Activated T-cell treated with anti-CD3 and anti-CD28 coated beads, Interleukin-2, amount 50 U/mL, for 24 hours (primary cell): ENCODE data around the gene PATJ.
"Not testable (repeated sequence)": the region's sequence is repeated elsewhere in the genome, so short reads cannot be mapped to it uniquely, and the experiment has no call there.

Experiments
- DNase-seq: peaks from one replicate; pipeline ENCODE4 v3.0.0-alpha.2; 2020
- H3K27ac Mint-ChIP-seq: 2 replicates; pipeline ENCODE4 v1.8.0; 2020; ENCODE audit warnings: mild to moderate bottlenecking, mixed read lengths
- H3K27me3 Mint-ChIP-seq: 2 replicates; pipeline ENCODE4 v1.8.0; 2020; ENCODE audit warnings: mixed read lengths
- H3K36me3 Mint-ChIP-seq: 2 replicates; pipeline ENCODE4 v1.8.0; 2020; ENCODE audit warnings: low read depth, mixed read lengths
- H3K4me1 Mint-ChIP-seq: 2 replicates; pipeline ENCODE4 v1.8.0; 2020; ENCODE audit warnings: low read depth, mixed read lengths
- H3K4me3 Mint-ChIP-seq: 2 replicates; pipeline ENCODE4 v1.8.0; 2020; ENCODE audit warnings: mild to moderate bottlenecking, moderate library complexity, mixed read lengths
- H3K9me3 Mint-ChIP-seq: 2 replicates; pipeline ENCODE4 v1.8.0; 2020; ENCODE audit warnings: mixed read lengths

Gene PATJ

DNA sequence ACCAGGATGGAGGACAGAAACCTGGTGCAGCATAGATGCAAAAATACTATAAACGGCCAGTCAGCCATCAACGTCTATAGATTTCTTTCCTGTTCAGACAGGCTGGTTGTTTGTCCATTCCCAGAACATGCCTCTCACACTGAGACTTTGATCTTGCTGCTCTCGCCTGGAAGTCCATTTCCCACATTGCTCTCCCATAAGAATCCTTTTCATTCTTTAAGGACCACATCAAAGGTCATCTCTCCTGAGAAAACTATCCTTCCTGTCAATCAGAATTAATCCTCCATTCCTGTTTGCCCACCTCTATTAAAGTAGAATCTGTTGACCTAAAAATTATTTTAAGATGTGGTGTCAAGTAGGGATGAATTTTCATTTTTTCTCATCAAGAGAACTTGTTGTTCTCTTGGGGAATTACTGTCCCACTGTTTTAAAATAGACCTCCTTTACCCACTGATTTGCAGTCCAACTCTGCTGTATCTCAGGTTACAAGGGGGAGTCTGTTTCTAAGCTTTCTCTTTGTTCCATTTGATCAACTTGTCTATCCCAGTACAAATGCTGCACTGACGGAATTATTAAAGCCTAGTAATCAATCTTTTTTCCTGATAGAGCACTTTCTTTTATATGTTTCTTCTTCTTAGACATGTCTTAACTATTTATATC is 172.7 kb downstream of the PATJ start:
- H3K27ac Mint-ChIP-seq: no peak overlapping the region
- H3K4me1 Mint-ChIP-seq: no peaks in the 10 kb centered on the region
- H3K36me3 Mint-ChIP-seq: peaks cover 47% of the 10 kb centered on the region
- no peak overlapping the region for H3K4me3 Mint-ChIP-seq
- DNase-seq: no peak
- H3K27me3 Mint-ChIP-seq: no peaks in the 10 kb centered on the region
- H3K9me3 Mint-ChIP-seq: no peaks in the 10 kb centered on the region

- Mint-ChIP-seq H3K4me1 (no peaks in the 10 kb centered on the region), H3K27me3 (no peaks in the 10 kb centered on the region), H3K27ac (no peak overlapping the region), H3K9me3 (peaks cover 3% of the 10 kb centered on the region), H3K4me3 (no peak overlapping the region), H3K36me3 (peaks cover 38% of the 10 kb centered on the region)
- no peak for DNase-seq
Measured at GRCh38 chr1:61921435-61921834, 179.2 kb downstream of the PATJ start.

DNA sequence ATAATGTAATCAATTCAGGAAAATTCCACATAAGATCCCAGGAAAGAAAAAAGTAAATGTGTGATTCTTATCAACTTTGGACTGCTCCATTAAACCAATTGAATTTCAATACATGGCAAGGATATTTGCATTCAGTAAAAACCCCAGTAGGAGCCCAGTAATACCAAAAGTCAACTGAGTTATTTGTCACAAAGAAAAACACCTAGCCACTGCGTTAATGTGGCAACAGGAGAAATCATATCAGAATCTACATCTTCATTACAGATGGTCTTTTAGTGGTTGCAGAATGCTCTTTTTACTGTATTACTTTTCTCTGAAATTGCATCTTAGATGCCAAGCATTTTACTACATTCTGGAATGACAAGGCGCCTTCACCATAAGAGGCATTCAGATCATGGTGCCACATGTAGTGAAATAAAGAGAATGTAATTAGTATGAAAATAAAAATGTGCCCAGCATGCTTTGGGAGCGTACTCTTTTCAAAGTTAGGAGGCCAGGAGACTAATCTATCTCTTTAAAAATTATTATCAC is 180.7 kb downstream of the PATJ start:
- H3K36me3 Mint-ChIP-seq: peaks cover 30% of the 10 kb centered on the region
- no peak for DNase-seq
- no peak overlapping the region for H3K4me3 Mint-ChIP-seq
- peaks cover 3% of the 10 kb centered on the region for H3K9me3 Mint-ChIP-seq
- no peaks in the 10 kb centered on the region for H3K4me1 Mint-ChIP-seq
- no peaks in the 10 kb centered on the region for H3K27me3 Mint-ChIP-seq
- H3K27ac Mint-ChIP-seq: no peak overlapping the region

- no peak overlapping the region for H3K4me3 Mint-ChIP-seq
- peaks cover 37% of the 10 kb centered on the region for H3K36me3 Mint-ChIP-seq
- H3K4me1 Mint-ChIP-seq: no peaks in the 10 kb centered on the region
- no peaks in the 10 kb centered on the region for H3K27me3 Mint-ChIP-seq
- DNase-seq: no peak
- no peak overlapping the region for H3K27ac Mint-ChIP-seq
- H3K9me3 Mint-ChIP-seq: no peaks in the 10 kb centered on the region
Measured at GRCh38 chr1:61925591-61926298, 183.5 kb downstream of the PATJ start.

- Mint-ChIP-seq H3K27ac (no peak overlapping the region), H3K36me3 (peaks cover 33% of the 10 kb centered on the region), H3K4me3 (no peak overlapping the region), H3K4me1 (no peaks in the 10 kb centered on the region), H3K27me3 (no peaks in the 10 kb centered on the region), H3K9me3 (no peaks in the 10 kb centered on the region)
- no peak for DNase-seq
Measured at GRCh38 chr1:61926597-61926996, 184.3 kb downstream of the PATJ start.

- no peak overlapping the region for H3K4me3 Mint-ChIP-seq
- peaks cover 28% of the 10 kb centered on the region for H3K36me3 Mint-ChIP-seq
- H3K9me3 Mint-ChIP-seq: no peaks in the 10 kb centered on the region
- no peak for DNase-seq
- H3K27me3 Mint-ChIP-seq: no peaks in the 10 kb centered on the region
- H3K27ac Mint-ChIP-seq: no peak overlapping the region
- peaks cover 2% of the 10 kb centered on the region for H3K4me1 Mint-ChIP-seq
Measured at GRCh38 chr1:61930116-61930645, 187.9 kb downstream of the PATJ start.

GRCh38 chr1:61931587-61932279 is 189.5 kb downstream of the PATJ start:
- Mint-ChIP-seq H3K27ac (no peak overlapping the region), H3K36me3 (peaks cover 28% of the 10 kb centered on the region), H3K4me1 (peaks cover 2% of the 10 kb centered on the region), H3K27me3 (no peaks in the 10 kb centered on the region), H3K9me3 (no peaks in the 10 kb centered on the region), H3K4me3 (no peak overlapping the region)
- no peak for DNase-seq

DNA sequence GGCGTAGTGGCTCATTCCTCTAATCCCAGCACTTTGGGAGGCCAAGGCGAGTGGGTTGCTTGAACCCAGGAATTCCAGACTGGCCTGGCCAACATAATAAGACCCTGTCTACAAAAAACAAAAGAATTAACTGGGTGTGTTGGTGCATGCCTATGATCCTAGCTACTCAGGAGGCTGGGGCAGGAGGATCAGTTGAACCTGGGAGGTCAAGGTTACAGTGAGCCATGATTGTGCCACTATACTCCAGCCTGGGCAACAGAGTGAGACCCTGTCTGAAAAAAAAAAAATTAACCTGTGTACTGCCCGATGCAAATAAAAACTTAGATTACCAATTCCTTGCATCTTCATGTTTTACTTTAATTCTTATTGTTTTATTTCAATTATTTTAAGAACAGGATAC is 193.2 kb downstream of the PATJ start:
- Mint-ChIP-seq H3K36me3 (peaks cover 12% of the 10 kb centered on the region), H3K4me1 (peaks cover 2% of the 10 kb centered on the region), H3K27ac (no peak overlapping the region), H3K4me3 (no peak overlapping the region), H3K9me3 (no peaks in the 10 kb centered on the region), H3K27me3 (no peaks in the 10 kb centered on the region)
- DNase-seq: no peak

DNA sequence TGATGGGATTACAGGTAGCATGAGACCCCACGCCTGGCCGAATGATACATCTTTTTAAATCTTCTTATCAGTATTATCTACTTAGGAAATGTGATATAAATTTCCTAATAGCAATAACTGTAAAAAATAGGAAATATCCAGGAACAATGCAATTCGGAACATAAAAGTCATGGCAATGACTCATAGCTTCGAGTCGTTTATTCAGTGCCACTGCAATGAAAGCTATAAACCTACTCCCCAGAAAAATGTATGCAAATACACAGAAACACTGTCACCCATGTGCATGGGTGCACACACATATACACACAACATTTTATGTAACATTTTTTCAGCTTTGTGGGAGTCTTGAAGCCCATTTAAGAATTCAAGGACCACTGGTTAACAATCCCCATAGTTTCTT is 194.6 kb downstream of the PATJ start:
- no peak for DNase-seq
- H3K4me1 Mint-ChIP-seq: peaks cover 2% of the 10 kb centered on the region
- no peaks in the 10 kb centered on the region for H3K9me3 Mint-ChIP-seq
- peaks cover 11% of the 10 kb centered on the region for H3K36me3 Mint-ChIP-seq
- H3K4me3 Mint-ChIP-seq: no peak overlapping the region
- H3K27ac Mint-ChIP-seq: no peak overlapping the region
- no peaks in the 10 kb centered on the region for H3K27me3 Mint-ChIP-seq

- no peak for DNase-seq
- Mint-ChIP-seq H3K4me3 (no peak overlapping the region), H3K4me1 (no peaks in the 10 kb centered on the region), H3K9me3 (peaks cover 8% of the 10 kb centered on the region), H3K27ac (no peak overlapping the region), H3K27me3 (no peaks in the 10 kb centered on the region), H3K36me3 (peaks cover 17% of the 10 kb centered on the region)
Measured at GRCh38 chr1:61941794-61942193, 199.5 kb downstream of the PATJ start.

DNA sequence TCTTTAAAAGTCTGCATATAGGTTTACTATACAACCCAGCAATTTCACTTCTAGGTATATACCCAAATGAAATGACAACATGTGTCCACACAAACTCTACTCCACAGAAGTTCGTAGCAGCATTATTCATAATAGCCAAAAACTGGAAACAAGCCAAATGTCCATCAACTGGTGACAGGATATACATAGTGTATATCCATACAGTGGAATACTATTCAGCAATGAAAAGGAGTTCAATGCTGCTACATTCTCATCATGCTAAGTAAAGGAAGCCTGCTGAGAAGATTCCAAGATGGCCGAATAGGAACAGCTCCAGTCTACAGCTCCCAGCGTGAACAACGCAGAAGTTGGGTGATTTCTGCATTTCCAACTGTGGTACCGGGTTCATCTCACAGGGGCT is 200.6 kb downstream of the PATJ start:
- DNase-seq: no peak
- Mint-ChIP-seq H3K27me3 (no peaks in the 10 kb centered on the region), H3K9me3 (peaks cover 8% of the 10 kb centered on the region), H3K4me1 (no peaks in the 10 kb centered on the region), H3K4me3 (no peak overlapping the region), H3K36me3 (peaks cover 16% of the 10 kb centered on the region), H3K27ac (no peak overlapping the region)

DNA sequence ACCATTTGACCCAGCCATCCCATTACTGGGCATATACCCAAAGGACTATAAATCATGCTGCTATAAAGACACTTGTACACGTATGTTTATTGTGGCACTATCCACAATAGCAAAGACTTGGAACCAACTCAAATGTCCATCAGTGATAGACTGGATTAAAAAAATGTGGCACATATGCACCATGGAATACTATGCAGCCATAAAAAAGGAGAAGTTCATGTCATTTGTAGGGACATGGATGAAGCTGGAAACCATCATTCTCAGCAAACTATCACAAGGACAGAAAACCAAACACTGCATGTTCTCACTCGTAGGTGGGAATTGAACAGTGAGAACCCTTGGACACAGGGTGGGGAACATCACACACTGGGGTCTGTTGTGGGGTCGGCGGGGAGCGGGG is 206.4 kb downstream of the PATJ start:
- H3K36me3 Mint-ChIP-seq, H3K9me3 Mint-ChIP-seq, H3K27ac Mint-ChIP-seq, DNase-seq, H3K4me3 Mint-ChIP-seq, H3K27me3 Mint-ChIP-seq, H3K4me1 Mint-ChIP-seq: not testable (repeated sequence)

DNA sequence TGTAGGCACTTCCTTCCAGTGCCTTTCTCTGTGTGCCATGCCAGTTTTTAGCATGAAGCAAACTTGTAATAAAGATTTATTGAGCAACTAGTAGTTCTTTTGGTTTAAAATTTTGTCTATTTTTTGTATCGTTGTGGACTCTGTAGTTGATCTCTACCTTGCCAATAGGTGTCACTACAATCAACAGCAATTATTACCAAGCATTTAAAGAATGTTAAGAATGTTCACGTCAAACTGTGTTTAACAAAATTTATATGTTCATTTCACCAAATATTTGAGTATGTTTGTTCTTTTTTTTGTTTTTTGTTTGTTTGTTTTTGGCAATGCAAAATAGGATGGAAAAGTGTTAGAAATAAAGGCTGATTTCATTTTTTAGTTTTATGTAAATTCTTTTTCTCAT is 208.1 kb downstream of the PATJ start:
- Mint-ChIP-seq H3K27me3 (no peaks in the 10 kb centered on the region), H3K36me3 (no peaks in the 10 kb centered on the region), H3K4me3 (no peak overlapping the region), H3K9me3 (peaks cover 8% of the 10 kb centered on the region), H3K27ac (no peak overlapping the region), H3K4me1 (no peaks in the 10 kb centered on the region)
- no peak for DNase-seq

- Mint-ChIP-seq H3K9me3 (no peaks in the 10 kb centered on the region), H3K4me3 (no peak overlapping the region), H3K27me3 (no peaks in the 10 kb centered on the region), H3K36me3 (no peaks in the 10 kb centered on the region), H3K27ac (no peak overlapping the region), H3K4me1 (no peaks in the 10 kb centered on the region)
- DNase-seq: no peak
Measured at GRCh38 chr1:61951731-61952580, 209.7 kb downstream of the PATJ start.
